ENCODE measurements around the gene FUT2.
"Not testable (repeated sequence)": the region's sequence is repeated elsewhere in the genome, so short reads cannot be mapped to it uniquely, and the experiment has no call there.

FUT2 gene

GRCh38 chr19:48676887-48677286 lies 18.9 kb upstream of the FUT2 start (continued):
- TF ChIP-seq PRDM10 (tag by site-specific recombination; IDR thresholded peaks at IDR 0.05): no peak
- TF ChIP-seq KLF8 (tag by site-specific recombination; IDR thresholded peaks at IDR 0.05): no peak

- Histone ChIP-seq H3K9me3 (ENCODE audit: control insufficient read depth, insufficient read depth, low read depth, low read length) (no peaks in the 10 kb centered on the region), H3K4me1 (ENCODE audit: control insufficient read depth, insufficient read depth, low read length) (no peaks in the 10 kb centered on the region; the same call in 1 of the 2 replicates), H3K36me3 (ENCODE audit: control insufficient read depth in 2 of 2, insufficient read depth in 1 of 2, low read length in 2 of 2) (no peaks in the 10 kb centered on the region), H3K4me3 (ENCODE audit: low read depth, low read length) (no peak overlapping the region), H3K27ac (ENCODE audit: extremely low read depth, low read depth, low read length) (no peak overlapping the region)
- TF ChIP-seq ZFHX2 (tag by site-specific recombination; conservative IDR thresholded peaks at IDR 0.05) (0 out of 2 replicates have a peak, but pooled peaks have one; percentile 25), FEZF1 (tag by site-specific recombination; IDR thresholded peaks at IDR 0.05) (no peak), KLF1 (tag by site-specific recombination; IDR thresholded peaks at IDR 0.05) (peak; percentile 89), ZNF692 (tag by site-specific recombination; IDR thresholded peaks at IDR 0.05) (peak; percentile 85), ZNF558 (tag by site-specific recombination; IDR thresholded peaks at IDR 0.05) (no peak), EGR2 (tag by site-specific recombination; IDR thresholded peaks at IDR 0.05; ENCODE audit: low read depth) (peak; percentile 34; the same call in 1 of the 2 replicates), REPIN1 (tag by site-specific recombination; IDR thresholded peaks at IDR 0.05; ENCODE audit: low read depth) (no peak)
- ChIA-PET POLR2A (interaction anchor here (0.9 kb wide), 1 partner anchor 36 kb away, joined by 3 read pairs; no protein-coding TSS in a partner anchor), CTCF (interaction anchor here (1.2 to 3.9 kb wide), 2 partner anchors 10 to 164 kb away, joined by 4 to 20 read pairs; no protein-coding TSS in a partner anchor)
Observed at GRCh38 chr19:48678201-48678600, 17.6 kb upstream of the FUT2 start.

- POLR2A ChIA-PET; H3K36me3 ChIP-seq (ENCODE audit: control insufficient read depth in 2 of 2, insufficient read depth in 1 of 2, low read length in 2 of 2); H3K4me1 ChIP-seq (ENCODE audit: control insufficient read depth, insufficient read depth, low read length); H3K27ac ChIP-seq (ENCODE audit: extremely low read depth, low read depth, low read length); CTCF ChIA-PET; H3K4me3 ChIP-seq (ENCODE audit: low read depth, low read length); H3K9me3 ChIP-seq (ENCODE audit: control insufficient read depth, insufficient read depth, low read depth, low read length): not testable (repeated sequence)
Observed at GRCh38 chr19:48680006-48680405, 15.8 kb upstream of the FUT2 start.

- Histone ChIP-seq H3K27ac (ENCODE audit: extremely low read depth, low read depth, low read length) (no peak overlapping the region), H3K4me1 (ENCODE audit: control insufficient read depth, insufficient read depth, low read length) (no peaks in the 10 kb centered on the region; the same call in 1 of the 2 replicates), H3K36me3 (ENCODE audit: control insufficient read depth in 2 of 2, insufficient read depth in 1 of 2, low read length in 2 of 2) (no peaks in the 10 kb centered on the region), H3K9me3 (ENCODE audit: control insufficient read depth, insufficient read depth, low read depth, low read length) (no peaks in the 10 kb centered on the region), H3K4me3 (ENCODE audit: low read depth, low read length) (no peak overlapping the region)
- ChIA-PET CTCF (no interaction called here), POLR2A (no interaction called here)
- TF ChIP-seq ZNF707 (tag by site-specific recombination; IDR thresholded peaks at IDR 0.05) (no peak), ZNF561 (tag by site-specific recombination; IDR thresholded peaks at IDR 0.05; ENCODE audit: borderline replicate concordance) (no peak), PRDM4 (tag by site-specific recombination; IDR thresholded peaks at IDR 0.05) (no peak), ZNF416 (tag by site-specific recombination; IDR thresholded peaks at IDR 0.05) (no peak), ZNF366 (tag by site-specific recombination; conservative IDR thresholded peaks at IDR 0.05) (no peak), ZNF2 (tag by site-specific recombination; IDR thresholded peaks at IDR 0.05) (no peak), ZBTB7A (tag by site-specific recombination; IDR thresholded peaks at IDR 0.05; ENCODE audit: low read depth) (no peak), ZBTB8A (tag by site-specific recombination; IDR thresholded peaks at IDR 0.05) (no peak), ZNF404 (tag by site-specific recombination; IDR thresholded peaks at IDR 0.05) (no peak), ZNF645 (tag by site-specific recombination; IDR thresholded peaks at IDR 0.05) (no peak), HOXC10 (CRISPR knock-in tag; IDR thresholded peaks at IDR 0.05) (no peak), ZNF324 (tag by site-specific recombination; IDR thresholded peaks at IDR 0.05) (no peak), ZBTB1 (tag by site-specific recombination; IDR thresholded peaks at IDR 0.05) (no peak)
Observed at GRCh38 chr19:48680436-48681126, 15.2 kb upstream of the FUT2 start.

Data from HEK293 (cell line).